ENCODE measurements around the gene RAB3IL1.
A peak's percentile ranks its signal among the peaks of the same experiment; 100 is the strongest.

RAB3IL1 gene

DNA sequence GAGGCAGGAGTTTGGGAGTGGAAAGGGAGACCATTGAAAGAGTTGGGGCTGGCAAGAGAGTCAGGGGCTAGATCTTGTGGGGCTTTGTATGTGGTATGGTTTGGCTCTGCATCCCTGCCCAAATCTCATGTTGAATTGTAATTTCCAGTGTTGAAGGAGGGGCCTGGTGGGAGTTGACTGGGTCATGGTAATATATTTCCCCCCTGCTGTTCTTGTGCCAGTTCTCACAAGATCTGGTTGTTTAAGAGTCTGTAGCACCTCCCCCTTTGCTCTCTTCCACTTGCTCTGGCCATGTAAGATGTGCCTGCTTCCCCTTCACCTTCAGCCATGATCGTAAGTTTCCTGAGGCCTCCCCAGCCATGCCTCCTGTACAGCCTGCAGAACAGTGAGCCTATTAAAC, 10.1 kb upstream of the RAB3IL1 start:
- H3K4me1 ChIP-seq (ENCODE audit: control insufficient read depth in 2 of 2, insufficient read depth in 1 of 2, low read depth in 1 of 2, low read length in 2 of 2) = peaks cover 11 to 16% of the 10 kb centered on the region in 2 donors
- no peaks in the 10 kb centered on the region for H3K36me3 ChIP-seq (replicated peaks in 1 of 2; ENCODE audit: control insufficient read depth in 2 of 2, insufficient read depth in 2 of 2, low read length in 2 of 2)
- H2BK120ac ChIP-seq (ENCODE audit: low read depth, low read length) = no peak overlapping the region
- no peak overlapping the region for H2AFZ ChIP-seq (ENCODE audit: low read length)
- no peak overlapping the region for H3K4me3 ChIP-seq (ENCODE audit: low read length in 2 of 2)
- WGBS, 2 donors (ENCODE audit: extremely low coverage in 2 of 2, insufficient read length in 2 of 2, insufficient replicate concordance in 1 of 2) = no CpG with 5 or more reads among the region's 1 CpG
- no peak overlapping the region for H2BK12ac ChIP-seq (ENCODE audit: low read length)
- H3K9me3 ChIP-seq (replicated peaks in 1 of 2; ENCODE audit: control insufficient read depth in 2 of 2, insufficient read depth in 1 of 2, low read depth in 1 of 2, low read length in 2 of 2) = no peaks in the 10 kb centered on the region
- H3K18ac ChIP-seq (ENCODE audit: low read length) = no peak overlapping the region
- H3K4me2 ChIP-seq (ENCODE audit: insufficient read depth, low read length, poor library complexity, severe bottlenecking) = no peak overlapping the region
- H3K27me3 ChIP-seq (ENCODE audit: control insufficient read depth in 3 of 3, insufficient read depth in 3 of 3, low read depth in 1 of 3, low read length in 3 of 3) = peaks cover 0 to 8% (median 0%) of the 10 kb centered on the region in 3 experiments
- H3K79me1 ChIP-seq (ENCODE audit: low read depth, low read length) = no peaks in the 10 kb centered on the region
- no peak overlapping the region for H4K8ac ChIP-seq (ENCODE audit: low read depth, low read length)
- no peak overlapping the region for H2BK15ac ChIP-seq (ENCODE audit: low read length)
- no peak overlapping the region for H3K23ac ChIP-seq (ENCODE audit: low read depth, low read length, poor library complexity)
- no peak overlapping the region for H3K9ac ChIP-seq (ENCODE audit: low read depth, low read length, poor library complexity)
- no peak overlapping the region for H3K4ac ChIP-seq (ENCODE audit: low read length)
- H4K91ac ChIP-seq (ENCODE audit: low read depth, low read length, poor library complexity) = no peak overlapping the region
- H2AK5ac ChIP-seq (ENCODE audit: low read depth, low read length) = no peak overlapping the region
- H2BK5ac ChIP-seq (ENCODE audit: low read length) = no peak overlapping the region
- no peak overlapping the region for H3K14ac ChIP-seq (ENCODE audit: low read length)
- H3K27ac ChIP-seq (replicated peaks; ENCODE audit: low read length) = no peak overlapping the region
- no peak for DNase-seq (ENCODE audit: low spot score)

DNA sequence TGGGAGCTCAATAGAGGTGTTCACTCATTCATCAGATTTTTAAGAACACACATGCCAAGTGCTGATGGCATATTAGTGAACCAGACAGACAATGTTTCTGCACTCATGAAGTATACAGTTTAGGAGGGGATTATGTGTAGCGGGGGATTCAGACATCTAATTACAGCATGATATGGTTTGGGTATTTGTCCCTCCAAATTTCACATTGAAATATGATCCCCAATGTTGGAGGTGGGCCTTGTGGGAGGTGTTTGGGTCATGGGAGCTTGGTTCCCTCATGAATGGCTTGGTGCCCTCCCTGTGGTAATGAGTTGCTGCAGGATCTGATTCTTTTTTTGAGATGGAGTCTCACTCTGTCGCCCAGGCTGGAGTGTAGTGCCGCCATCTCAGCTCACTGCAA, 8.9 kb upstream of the RAB3IL1 start:
- Histone ChIP-seq H2AFZ (ENCODE audit: low read length) (no peak overlapping the region), H3K4ac (ENCODE audit: low read length) (no peak overlapping the region), H3K27ac (replicated peaks; ENCODE audit: low read length) (no peak overlapping the region), H2BK120ac (ENCODE audit: low read depth, low read length) (no peak overlapping the region), H3K23ac (ENCODE audit: low read depth, low read length, poor library complexity) (no peak overlapping the region), H2BK5ac (ENCODE audit: low read length) (no peak overlapping the region), H3K14ac (ENCODE audit: low read length) (no peak overlapping the region), H3K9ac (ENCODE audit: low read depth, low read length, poor library complexity) (no peak overlapping the region), H2BK12ac (ENCODE audit: low read length) (no peak overlapping the region), H3K36me3 (replicated peaks in 1 of 2; ENCODE audit: control insufficient read depth in 2 of 2, insufficient read depth in 2 of 2, low read length in 2 of 2) (no peaks in the 10 kb centered on the region), H3K4me3 (ENCODE audit: low read length in 2 of 2) (no peak overlapping the region), H3K79me1 (ENCODE audit: low read depth, low read length) (no peaks in the 10 kb centered on the region), H3K4me1 (ENCODE audit: control insufficient read depth in 2 of 2, insufficient read depth in 1 of 2, low read depth in 1 of 2, low read length in 2 of 2) (peaks cover 11 to 16% of the 10 kb centered on the region in 2 donors), H3K4me2 (ENCODE audit: insufficient read depth, low read length, poor library complexity, severe bottlenecking) (no peak overlapping the region), H3K9me3 (replicated peaks in 1 of 2; ENCODE audit: control insufficient read depth in 2 of 2, insufficient read depth in 1 of 2, low read depth in 1 of 2, low read length in 2 of 2) (no peaks in the 10 kb centered on the region), H4K8ac (ENCODE audit: low read depth, low read length) (no peak overlapping the region), H2BK15ac (ENCODE audit: low read length) (no peak overlapping the region), H3K27me3 (ENCODE audit: control insufficient read depth in 3 of 3, insufficient read depth in 3 of 3, low read depth in 1 of 3, low read length in 3 of 3) (peaks cover 0 to 8% (median 0%) of the 10 kb centered on the region in 3 experiments), H3K18ac (ENCODE audit: low read length) (no peak overlapping the region), H2AK5ac (ENCODE audit: low read depth, low read length) (no peak overlapping the region), H4K91ac (ENCODE audit: low read depth, low read length, poor library complexity) (no peak overlapping the region)
- no CpG with 5 or more reads among the region's 3 CpGs for WGBS, 2 donors (ENCODE audit: extremely low coverage in 2 of 2, insufficient read length in 2 of 2, insufficient replicate concordance in 1 of 2)
- no peak for DNase-seq (ENCODE audit: low spot score)

GRCh38 chr11:61925736-61926135, 8.4 kb upstream of the RAB3IL1 start:
- DNase-seq (ENCODE audit: low spot score) = no peak
- H3K36me3 ChIP-seq (replicated peaks in 1 of 2; ENCODE audit: control insufficient read depth in 2 of 2, insufficient read depth in 2 of 2, low read length in 2 of 2) = no peaks in the 10 kb centered on the region
- peaks cover 0 to 8% (median 0%) of the 10 kb centered on the region in 3 experiments for H3K27me3 ChIP-seq (ENCODE audit: control insufficient read depth in 3 of 3, insufficient read depth in 3 of 3, low read depth in 1 of 3, low read length in 3 of 3)
- H3K4me2 ChIP-seq (ENCODE audit: insufficient read depth, low read length, poor library complexity, severe bottlenecking) = no peak overlapping the region
- H3K9ac ChIP-seq (ENCODE audit: low read depth, low read length, poor library complexity) = no peak overlapping the region
- WGBS, 2 donors (ENCODE audit: extremely low coverage in 2 of 2, insufficient read length in 2 of 2, insufficient replicate concordance in 1 of 2) = no CpG with 5 or more reads among the region's 2 CpGs
- H3K18ac ChIP-seq (ENCODE audit: low read length) = no peak overlapping the region
- peaks cover 11 to 16% of the 10 kb centered on the region in 2 donors for H3K4me1 ChIP-seq (ENCODE audit: control insufficient read depth in 2 of 2, insufficient read depth in 1 of 2, low read depth in 1 of 2, low read length in 2 of 2)
- H3K9me3 ChIP-seq (replicated peaks in 1 of 2; ENCODE audit: control insufficient read depth in 2 of 2, insufficient read depth in 1 of 2, low read depth in 1 of 2, low read length in 2 of 2) = no peaks in the 10 kb centered on the region
- no peak overlapping the region for H3K4me3 ChIP-seq (ENCODE audit: low read length in 2 of 2)
- H3K14ac ChIP-seq (ENCODE audit: low read length) = no peak overlapping the region
- H2BK5ac ChIP-seq (ENCODE audit: low read length) = no peak overlapping the region
- no peak overlapping the region for H2BK120ac ChIP-seq (ENCODE audit: low read depth, low read length)
- H2AK5ac ChIP-seq (ENCODE audit: low read depth, low read length) = no peak overlapping the region
- H2BK12ac ChIP-seq (ENCODE audit: low read length) = no peak overlapping the region
- H3K79me1 ChIP-seq (ENCODE audit: low read depth, low read length) = no peaks in the 10 kb centered on the region
- no peak overlapping the region for H2AFZ ChIP-seq (ENCODE audit: low read length)
- H4K8ac ChIP-seq (ENCODE audit: low read depth, low read length) = no peak overlapping the region
- H3K23ac ChIP-seq (ENCODE audit: low read depth, low read length, poor library complexity) = no peak overlapping the region
- H3K4ac ChIP-seq (ENCODE audit: low read length) = no peak overlapping the region
- no peak overlapping the region for H4K91ac ChIP-seq (ENCODE audit: low read depth, low read length, poor library complexity)
- no peak overlapping the region for H3K27ac ChIP-seq (replicated peaks; ENCODE audit: low read length)
- no peak overlapping the region for H2BK15ac ChIP-seq (ENCODE audit: low read length)

- no peaks in the 10 kb centered on the region for H3K36me3 ChIP-seq (replicated peaks in 1 of 2; ENCODE audit: control insufficient read depth in 2 of 2, insufficient read depth in 2 of 2, low read length in 2 of 2)
- H4K8ac ChIP-seq (ENCODE audit: low read depth, low read length) = no peak overlapping the region
- peak overlapping the region; percentile 34 for H3K9ac ChIP-seq (ENCODE audit: low read depth, low read length, poor library complexity)
- peak overlapping the region; percentile 89 for H2BK12ac ChIP-seq (ENCODE audit: low read length)
- no peak overlapping the region for H3K4me2 ChIP-seq (ENCODE audit: insufficient read depth, low read length, poor library complexity, severe bottlenecking)
- peak overlapping the region; percentile 12 for H3K14ac ChIP-seq (ENCODE audit: low read length)
- WGBS, 2 donors (ENCODE audit: extremely low coverage in 2 of 2, insufficient read length in 2 of 2, insufficient replicate concordance in 1 of 2) = no CpG with 5 or more reads among the region's 6 CpGs
- peak overlapping the region; percentile 59 for H2BK15ac ChIP-seq (ENCODE audit: low read length)
- H3K18ac ChIP-seq (ENCODE audit: low read length) = peak overlapping the region; percentile 73
- no peak for DNase-seq (ENCODE audit: low spot score)
- H3K23ac ChIP-seq (ENCODE audit: low read depth, low read length, poor library complexity) = no peak overlapping the region
- no peak overlapping the region for H3K4me3 ChIP-seq (ENCODE audit: low read length in 2 of 2)
- H3K4ac ChIP-seq (ENCODE audit: low read length) = no peak overlapping the region
- no peak overlapping the region for H4K91ac ChIP-seq (ENCODE audit: low read depth, low read length, poor library complexity)
- peak overlapping the region; percentile 38 for H2AK5ac ChIP-seq (ENCODE audit: low read depth, low read length)
- H2BK5ac ChIP-seq (ENCODE audit: low read length) = no peak overlapping the region
- no peaks in the 10 kb centered on the region for H3K9me3 ChIP-seq (replicated peaks in 1 of 2; ENCODE audit: control insufficient read depth in 2 of 2, insufficient read depth in 1 of 2, low read depth in 1 of 2, low read length in 2 of 2)
- H3K4me1 ChIP-seq (ENCODE audit: control insufficient read depth in 2 of 2, insufficient read depth in 1 of 2, low read depth in 1 of 2, low read length in 2 of 2) = peaks cover 11 to 16% of the 10 kb centered on the region in 2 donors
- H2BK120ac ChIP-seq (ENCODE audit: low read depth, low read length) = no peak overlapping the region
- no peaks in the 10 kb centered on the region for H3K79me1 ChIP-seq (ENCODE audit: low read depth, low read length)
- H3K27me3 ChIP-seq (ENCODE audit: control insufficient read depth in 3 of 3, insufficient read depth in 3 of 3, low read depth in 1 of 3, low read length in 3 of 3) = peaks cover 0 to 22% (median 0%) of the 10 kb centered on the region in 3 experiments
- H3K27ac ChIP-seq (replicated peaks; ENCODE audit: low read length) = no peak overlapping the region
- peak overlapping the region; percentile 76 for H2AFZ ChIP-seq (ENCODE audit: low read length)
Measured at GRCh38 chr11:61924064-61924455, 6.7 kb upstream of the RAB3IL1 start.
